GM12874 (cell line): ENCODE data around the gene SIRT3.

Experiments used
- CTCF ChIP-seq: IDR thresholded peaks from 2 replicates; pipeline ENCODE4 v1.5.1; 2011; ENCODE audit warnings: low read depth, mild to moderate bottlenecking, control low read depth, low read length, moderate library complexity; ENCODE audit not compliant: insufficient read depth

SIRT3 gene

GRCh38 chr11:282171-282570, 46.0 kb upstream of the SIRT3 start:
- TF ChIP-seq CTCF, result no peak

DNA sequence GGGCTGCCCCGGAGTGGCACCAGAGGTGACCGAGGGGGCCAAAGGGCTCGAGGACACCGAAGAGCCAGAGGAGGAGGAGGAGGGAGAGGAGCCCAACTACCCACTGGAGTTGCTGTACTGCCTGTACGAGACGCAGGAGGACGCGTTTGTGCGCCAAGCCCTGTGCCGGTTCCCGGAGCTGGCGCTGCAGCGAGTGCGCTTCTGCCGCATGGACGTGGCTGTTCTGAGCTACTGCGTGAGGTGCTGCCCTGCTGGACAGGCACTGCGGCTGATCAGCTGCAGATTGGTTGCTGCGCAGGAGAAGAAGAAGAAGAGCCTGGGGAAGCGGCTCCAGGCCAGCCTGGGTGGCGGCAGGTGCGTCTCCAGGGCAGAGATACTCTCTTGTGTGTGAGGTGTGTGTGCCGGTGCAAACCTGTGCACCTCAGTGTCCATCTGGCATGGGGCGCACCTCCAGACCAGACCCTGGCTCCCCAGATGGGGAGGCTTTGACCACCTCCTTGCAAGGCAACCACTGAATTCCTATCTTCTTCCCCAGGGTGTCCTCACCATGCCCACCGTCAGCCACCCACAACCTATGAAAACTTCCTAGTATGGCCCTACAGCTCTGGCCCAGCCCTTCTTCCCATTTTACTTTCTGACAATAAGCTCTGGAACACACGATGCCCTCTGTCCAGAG, 45.5 kb upstream of the SIRT3 start:
- TF ChIP-seq CTCF, result no peak

- TF ChIP-seq CTCF, result no peak
Measured at GRCh38 chr11:280706-281485, 44.8 kb upstream of the SIRT3 start.

DNA sequence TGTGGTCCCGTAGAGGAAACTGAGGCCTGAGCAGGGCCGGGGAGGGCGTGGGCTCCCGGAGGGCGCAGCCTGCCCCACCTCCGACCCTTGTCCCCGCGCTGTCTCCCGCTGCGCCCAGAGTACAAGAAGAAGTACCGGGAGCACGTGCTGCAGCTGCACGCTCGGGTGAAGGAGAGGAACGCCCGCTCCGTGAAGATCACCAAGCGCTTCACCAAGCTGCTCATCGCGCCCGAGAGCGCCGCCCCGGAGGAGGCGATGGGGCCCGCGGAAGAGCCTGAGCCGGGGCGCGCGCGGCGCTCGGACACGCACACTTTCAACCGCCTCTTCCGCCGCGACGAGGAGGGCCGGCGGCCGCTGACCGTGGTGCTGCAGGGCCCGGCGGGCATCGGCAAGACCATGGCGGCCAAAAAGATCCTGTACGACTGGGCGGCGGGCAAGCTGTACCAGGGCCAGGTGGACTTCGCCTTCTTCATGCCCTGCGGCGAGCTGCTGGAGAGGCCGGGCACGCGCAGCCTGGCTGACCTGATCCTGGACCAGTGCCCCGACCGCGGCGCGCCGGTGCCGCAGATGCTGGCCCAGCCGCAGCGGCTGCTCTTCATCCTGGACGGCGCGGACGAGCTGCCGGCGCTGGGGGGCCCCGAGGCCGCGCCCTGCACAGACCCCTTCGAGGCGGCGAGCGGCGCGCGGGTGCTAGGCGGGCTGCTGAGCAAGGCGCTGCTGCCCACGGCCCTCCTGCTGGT, 44.0 kb upstream of the SIRT3 start:
- no peak for TF ChIP-seq CTCF

DNA sequence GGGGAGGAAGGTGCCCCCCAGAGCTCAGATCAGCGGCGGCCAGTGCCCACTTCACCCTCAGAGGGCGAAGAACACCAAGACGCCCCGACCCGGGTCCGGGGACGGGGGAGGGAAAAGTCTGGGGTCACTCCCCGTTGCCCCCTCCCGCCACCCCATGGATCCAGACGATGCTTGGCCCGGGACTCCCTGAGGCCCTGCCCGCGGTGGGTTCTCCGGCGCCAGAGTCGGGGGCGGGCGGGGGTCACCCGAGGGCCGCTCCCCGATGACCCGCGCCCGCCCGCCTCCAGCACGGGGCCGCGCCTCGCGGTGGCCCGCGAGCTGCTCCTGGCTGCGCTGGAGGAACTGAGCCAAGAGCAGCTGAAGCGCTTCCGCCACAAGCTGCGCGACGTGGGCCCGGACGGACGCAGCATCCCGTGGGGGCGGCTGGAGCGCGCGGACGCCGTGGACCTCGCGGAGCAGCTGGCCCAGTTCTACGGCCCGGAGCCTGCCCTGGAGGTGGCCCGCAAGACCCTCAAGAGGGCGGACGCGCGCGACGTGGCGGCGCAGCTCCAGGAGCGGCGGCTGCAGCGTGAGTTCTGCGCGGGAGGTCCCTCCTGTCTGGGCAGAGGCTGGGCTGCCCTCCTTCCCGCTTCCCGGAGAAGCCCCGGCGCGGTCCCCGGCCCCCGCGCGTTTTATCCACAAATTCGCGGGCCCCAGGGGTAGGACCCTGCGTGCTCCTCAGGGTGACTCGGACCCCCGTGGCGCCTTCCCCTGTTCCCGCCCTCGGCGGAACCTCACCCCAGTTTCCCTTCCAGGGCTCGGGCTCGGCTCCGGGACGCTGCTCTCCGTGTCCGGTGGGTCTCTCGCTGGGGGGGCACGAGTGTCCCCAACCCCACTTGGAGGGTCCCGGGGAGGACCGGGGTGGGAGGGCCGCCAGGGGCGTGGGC, 43.2 kb upstream of the SIRT3 start:
- TF ChIP-seq CTCF, result no peak

DNA sequence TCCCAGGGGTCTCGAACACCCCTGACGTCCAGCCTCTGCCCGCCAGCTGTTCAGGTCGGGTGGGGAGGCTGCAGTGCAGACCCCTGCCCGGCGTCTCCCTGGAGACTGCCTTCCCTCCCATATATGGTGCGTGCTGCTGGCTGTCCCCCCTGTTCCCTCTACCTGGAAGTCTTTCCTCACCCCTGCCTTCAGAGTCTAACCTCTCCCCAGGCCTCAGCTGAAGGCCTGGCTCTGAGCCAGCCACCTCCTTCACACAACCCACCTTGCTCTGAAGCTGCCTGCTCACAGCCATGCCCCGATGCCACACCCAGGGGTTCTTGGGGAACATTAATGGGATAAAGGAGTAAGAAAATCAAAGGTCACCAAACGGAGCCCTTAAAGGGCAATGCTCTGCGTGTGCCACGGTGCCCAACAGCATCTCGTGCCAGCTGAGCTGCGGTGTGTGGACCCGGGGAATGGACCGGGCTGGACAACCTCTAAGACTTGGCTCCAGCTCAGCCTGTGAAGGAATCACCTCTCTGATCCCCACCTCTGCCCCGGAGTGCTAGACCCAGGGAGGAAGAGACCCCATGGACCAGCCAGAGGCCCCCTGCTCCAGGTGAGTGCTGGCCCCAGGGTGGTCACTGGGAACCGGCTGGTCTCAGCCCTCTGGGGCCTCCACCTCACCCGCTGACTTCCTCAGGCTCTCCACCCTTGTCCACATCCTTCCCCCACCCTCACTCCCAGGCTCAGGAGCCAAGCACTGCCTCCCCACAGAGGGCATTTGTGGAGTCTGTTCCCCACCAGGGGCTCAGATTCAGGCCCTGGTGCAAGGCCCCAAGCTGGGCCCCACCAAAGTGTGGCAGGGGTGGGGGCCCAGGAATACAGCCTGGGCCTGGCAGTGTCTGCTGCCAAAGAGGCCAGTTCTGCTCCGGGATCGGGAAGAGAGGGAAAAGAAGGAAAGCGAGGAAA, 42.1 kb upstream of the SIRT3 start, which contains the start of gene NLRP6:
TSS of gene NLRP6 (plus strand) at position 407 of the 951 bp plus-strand sequence. CDS start at position 570, 163 bp downstream.
- TF ChIP-seq CTCF, result no peak
